Muscle of arm (tissue), 12 donors: ENCODE data around the gene VIPR2. TPM values are rescaled to one million over a fixed set of nuclear protein-coding genes. Genes with fewer than 3 reads are reported as not detected.

Experiments
- DNase-seq: peaks from one replicate; pipeline ENCODE4 v3.0.0-alpha.2; 2013
- polyA plus RNA-seq, 12 donors: library from polyadenylated mRNA; unstranded; fragments of 120-200 nt; gene quantifications; one replicate each; pipeline ENCODE4 v1.2.1, GENCODE V29; 2013; ENCODE audit not compliant: insufficient read length in 12 of 12

The VIPR2 gene
- polyA plus RNA-seq, 12 donors: 5.2 to 11.6 (median 9.0) TPM; not detected in 1

GRCh38 chr7:159121068-159121467, 23.6 kb downstream of the VIPR2 start:
- DNase-seq: no peak

GRCh38 chr7:159120540-159120919, 24.1 kb downstream of the VIPR2 start:
- DNase-seq: no peak

GRCh38 chr7:159119851-159120539, 24.7 kb downstream of the VIPR2 start:
- DNase-seq: no peak

GRCh38 chr7:159119026-159119741, 25.5 kb downstream of the VIPR2 start:
- no peak for DNase-seq

- DNase-seq: no peak
Observed at GRCh38 chr7:159118623-159119022, 26.0 kb downstream of the VIPR2 start.

DNA sequence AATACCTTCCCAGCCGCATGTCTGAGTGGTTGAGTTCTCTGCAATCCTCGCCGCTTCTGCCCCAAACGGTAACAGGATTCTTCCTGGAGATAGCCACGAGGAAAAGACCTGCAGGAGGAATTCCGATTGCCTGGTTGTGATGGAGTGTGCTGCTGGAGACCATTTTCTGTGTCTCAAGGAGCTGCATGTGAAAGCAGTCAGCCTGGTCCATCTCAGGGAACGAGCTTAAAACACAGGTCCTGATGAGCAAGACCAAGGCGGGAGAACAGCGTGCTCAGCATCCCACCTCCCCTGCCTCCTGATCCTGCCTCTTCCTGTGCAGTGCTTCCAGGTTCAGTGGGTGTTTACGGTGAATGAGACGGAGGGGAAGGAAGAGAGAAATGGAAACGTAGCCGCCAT, 26.5 kb downstream of the VIPR2 start:
- DNase-seq: no peak

GRCh38 chr7:159117366-159118196, 27.1 kb downstream of the VIPR2 start:
- peak; percentile 20 for DNase-seq

- no peak for DNase-seq
Observed at GRCh38 chr7:159116581-159117339, 27.9 kb downstream of the VIPR2 start.

DNA sequence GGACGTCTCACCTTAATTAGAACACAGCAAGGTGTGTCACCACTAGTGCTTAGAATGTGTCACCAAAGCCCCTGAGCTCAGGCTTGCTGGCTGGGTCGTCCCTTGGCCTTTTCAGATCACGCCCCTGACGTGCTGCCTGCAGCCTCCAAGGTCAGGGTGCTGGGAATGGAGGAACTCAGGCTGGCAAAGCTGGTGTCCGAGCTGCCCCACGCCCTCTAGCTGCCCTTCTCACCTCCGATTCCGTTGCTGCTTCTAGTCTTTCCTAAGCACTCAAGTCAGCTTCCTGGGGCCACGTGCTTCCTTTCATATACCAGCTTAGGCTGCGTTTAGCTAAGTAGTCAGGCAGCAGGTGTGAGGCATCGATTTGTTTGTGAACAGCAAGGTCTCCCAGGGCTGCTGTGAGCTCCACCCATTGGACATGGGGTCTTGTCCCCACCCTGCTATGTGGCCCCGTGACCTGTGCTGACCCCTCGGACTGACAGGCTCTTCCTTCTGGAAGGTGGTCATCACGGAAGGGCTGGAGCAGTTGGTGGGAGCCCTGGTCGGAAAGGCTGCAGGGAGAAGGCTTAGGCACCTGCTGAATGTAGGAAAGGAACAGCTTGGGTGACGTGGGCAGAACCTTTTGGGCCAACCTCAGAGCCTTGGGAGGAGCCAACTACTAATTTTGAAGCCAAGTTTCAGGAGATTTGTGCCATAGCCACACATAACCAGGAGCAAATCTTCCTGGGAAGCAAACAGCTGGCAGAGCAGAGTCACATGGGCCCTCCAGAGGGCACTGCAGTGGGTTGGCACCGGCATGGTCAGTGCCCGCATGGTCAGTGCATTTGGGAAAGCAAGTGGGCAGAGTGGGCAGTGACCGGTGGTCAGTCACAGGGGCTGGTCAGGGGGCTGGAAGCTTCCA, 28.8 kb downstream of the VIPR2 start:
- no peak for DNase-seq

- DNase-seq: peak; percentile 58
Observed at GRCh38 chr7:159114981-159115380, 29.7 kb downstream of the VIPR2 start.

GRCh38 chr7:159114096-159114495, 30.6 kb downstream of the VIPR2 start:
- no peak for DNase-seq

DNA sequence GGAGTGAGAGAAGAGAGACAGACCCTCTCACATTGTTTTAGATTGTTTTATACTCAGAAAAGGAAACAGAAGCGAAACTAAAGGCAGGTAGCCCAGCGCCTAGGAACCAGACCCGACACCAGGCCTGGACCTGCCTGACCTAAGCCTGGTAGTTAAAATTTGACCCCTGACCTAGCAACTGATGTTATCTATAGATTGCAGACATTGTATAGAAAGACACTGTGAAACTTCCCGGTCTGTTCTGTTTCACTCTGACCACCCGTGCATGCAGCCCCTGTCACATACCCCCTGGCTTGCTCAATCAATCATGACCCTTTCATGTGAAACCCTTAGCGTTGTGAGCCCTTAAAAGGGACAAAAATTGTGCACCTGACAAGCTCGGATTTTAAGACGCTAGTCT, 31.6 kb downstream of the VIPR2 start:
- no peak for DNase-seq

DNA sequence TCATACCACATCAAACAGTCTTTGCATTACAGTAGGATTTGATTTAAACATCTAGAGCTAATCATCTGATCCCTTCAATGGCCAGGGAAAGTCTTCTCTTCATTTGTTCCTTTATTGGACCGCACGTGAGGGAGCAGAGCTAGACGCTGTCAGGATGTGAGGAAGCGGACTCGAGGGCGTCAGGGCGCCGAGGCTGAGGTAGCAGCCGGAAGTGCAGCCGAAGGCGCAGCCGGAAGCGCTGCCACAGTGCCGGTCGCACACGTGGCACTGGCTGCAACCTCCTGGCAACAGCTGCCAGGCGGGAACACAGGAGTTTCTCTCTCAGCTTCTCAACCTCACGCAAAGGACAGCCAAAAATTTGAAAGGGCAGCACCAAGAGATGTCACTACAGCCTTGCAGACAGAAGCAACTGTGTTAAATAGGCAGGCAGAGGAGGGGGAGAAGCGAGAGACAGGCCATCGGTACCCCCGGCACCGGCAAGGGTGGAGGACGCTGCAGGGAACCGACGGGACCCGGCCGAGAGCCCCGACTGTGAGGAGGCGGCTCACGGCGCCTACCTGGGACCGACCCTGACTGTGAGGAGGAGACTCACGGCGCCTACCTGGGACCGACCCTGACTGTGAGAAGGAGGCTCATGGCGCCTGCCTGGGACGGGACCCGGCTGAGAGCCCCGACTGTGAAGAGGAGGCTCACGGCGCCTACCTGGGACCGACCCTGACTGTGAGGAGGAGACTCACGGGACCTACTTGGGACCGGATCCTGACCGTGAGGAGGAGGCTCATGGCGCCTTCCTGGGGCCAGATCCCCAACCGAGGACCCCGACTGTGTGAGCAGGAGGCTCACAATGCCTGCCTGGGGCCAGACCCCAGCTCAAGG, 32.3 kb downstream of the VIPR2 start:
- no peak for DNase-seq

DNA sequence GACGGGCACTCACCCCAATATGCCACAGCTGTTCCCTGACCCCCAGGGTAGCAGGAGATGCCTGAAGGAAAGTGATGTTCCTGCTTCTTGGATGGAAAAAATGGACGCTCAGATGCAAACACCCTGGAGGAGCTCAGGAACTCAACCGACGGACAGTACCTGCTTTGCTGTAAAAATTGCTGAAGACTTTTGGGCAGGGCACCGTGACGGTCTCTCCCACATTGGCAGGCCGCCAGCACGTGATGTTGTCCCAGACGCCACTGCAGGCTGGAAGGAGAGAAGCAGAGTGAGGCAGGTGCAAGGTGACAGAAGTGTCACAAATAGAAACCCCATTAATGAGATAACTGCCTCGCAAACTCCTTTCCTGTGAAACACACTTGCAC, 35.0 kb downstream of the VIPR2 start:
- no peak for DNase-seq

- DNase-seq: no peak
Observed at GRCh38 chr7:159108941-159109652, 35.6 kb downstream of the VIPR2 start.

GRCh38 chr7:159108491-159108890, 36.2 kb downstream of the VIPR2 start:
- DNase-seq: no peak

DNA sequence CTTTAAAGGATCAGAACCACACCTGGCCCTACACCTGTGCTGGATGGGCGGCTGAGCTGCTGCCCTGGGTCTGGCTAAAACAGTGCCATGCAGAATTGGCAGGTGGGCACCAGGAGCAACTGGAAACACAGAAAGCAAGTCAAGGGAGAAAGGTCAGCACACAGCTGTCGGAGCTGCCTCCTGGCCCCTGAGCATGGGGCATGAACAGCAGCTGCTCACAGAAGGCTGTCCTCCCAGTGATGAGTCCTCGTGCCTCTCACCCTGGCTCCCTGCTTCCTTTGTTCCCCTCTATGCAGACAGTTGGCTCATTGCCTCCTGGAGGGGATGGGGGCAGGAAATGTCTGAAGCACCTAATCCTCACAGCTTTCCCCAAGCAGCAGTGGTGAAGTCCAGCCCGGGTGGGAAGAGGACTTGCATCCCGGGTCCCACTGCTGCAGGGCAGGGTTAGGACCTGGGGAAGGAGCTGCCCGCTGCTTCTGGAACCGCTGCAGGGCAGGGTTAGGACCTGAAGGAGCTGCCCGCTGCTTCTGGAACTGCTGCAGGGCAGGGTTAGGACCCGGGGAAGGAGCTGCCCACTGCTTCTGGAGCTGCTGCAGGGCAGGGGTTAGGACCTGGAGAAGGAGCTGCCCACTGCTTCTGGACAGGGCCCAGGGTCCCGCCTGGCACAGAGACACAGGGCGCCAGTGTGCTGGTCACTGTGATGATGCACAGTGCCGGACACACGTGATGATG, 37.3 kb downstream of the VIPR2 start:
- DNase-seq: no peak
